Stimulated activated CD8-positive, alpha-beta memory T cell treated with anti-CD3 and anti-CD28 coated beads, Interleukin-12 subunit alpha, Interleukin-12 subunit beta, amount 100 ng/mL, for 1 hour (primary cell): ENCODE measurements around the gene LPIN1.

Source experiments
- DNase-seq: peaks from one replicate; pipeline ENCODE4 v3.0.0-alpha.2; 2020; ENCODE audit warnings: low read depth

Gene LPIN1

GRCh38 chr2:11764359-11764758, 17.9 kb downstream of the LPIN1 start:
- DNase-seq = no peak

DNA sequence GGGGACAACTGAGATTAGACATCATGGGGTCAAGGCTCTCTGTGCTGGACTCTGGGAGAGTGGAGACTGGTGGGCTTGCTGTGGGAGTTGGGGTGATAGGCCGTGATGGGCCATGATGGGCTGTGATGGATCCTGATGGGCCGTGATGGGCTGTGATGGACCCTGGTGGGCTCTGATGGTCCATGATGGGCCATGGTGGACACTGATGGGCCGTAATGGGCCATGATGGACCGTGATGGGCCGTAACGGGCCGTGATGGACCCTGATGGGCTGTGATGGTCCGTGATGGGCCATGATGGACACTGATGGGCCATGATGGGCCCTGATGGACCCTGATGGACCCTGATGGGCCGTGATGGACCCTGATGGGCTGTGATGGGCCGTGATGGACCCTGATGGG, 18.5 kb downstream of the LPIN1 start:
- no peak for DNase-seq

- no peak for DNase-seq
Observed at GRCh38 chr2:11765501-11765900, 19.1 kb downstream of the LPIN1 start.

DNA sequence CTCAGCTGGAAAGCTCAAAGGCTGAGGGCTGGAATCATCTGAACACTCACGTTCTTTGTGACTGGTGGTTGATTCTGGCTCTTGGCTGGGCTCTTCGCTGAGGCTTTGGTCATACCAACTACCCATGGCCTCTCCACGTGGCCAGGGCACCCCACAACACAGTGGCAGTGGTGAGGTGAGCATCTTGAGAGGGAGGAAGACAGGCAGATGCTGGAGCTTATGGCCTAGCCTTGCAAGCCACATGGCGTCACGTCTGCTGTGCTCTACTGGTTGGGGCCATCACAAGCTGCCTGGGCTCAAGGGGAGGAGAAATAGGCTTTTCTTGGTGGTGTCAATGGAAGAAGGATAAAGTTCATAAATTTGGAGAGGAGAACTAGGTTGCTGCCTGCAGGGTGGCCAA, 19.6 kb downstream of the LPIN1 start:
- no peak for DNase-seq

DNA sequence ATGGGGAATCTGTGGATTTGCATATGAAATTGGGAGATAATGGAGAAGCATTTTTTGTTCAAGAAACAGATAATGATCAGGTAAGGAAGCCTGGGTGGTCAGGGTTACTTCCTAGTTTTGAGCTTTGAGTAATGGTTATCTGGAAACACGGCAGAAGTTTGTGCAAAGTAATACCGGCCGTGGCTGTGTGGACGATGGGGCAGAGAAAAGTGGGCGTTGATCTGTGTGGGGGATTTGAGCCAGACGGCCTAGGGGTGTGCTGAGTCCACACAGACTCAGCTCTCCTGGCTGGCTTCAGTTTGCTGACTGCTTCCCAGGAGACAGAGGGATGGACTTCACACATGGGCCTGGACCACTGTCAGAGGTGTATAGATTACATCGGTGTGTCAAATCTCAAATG, 21.3 kb downstream of the LPIN1 start:
- no peak for DNase-seq

DNA sequence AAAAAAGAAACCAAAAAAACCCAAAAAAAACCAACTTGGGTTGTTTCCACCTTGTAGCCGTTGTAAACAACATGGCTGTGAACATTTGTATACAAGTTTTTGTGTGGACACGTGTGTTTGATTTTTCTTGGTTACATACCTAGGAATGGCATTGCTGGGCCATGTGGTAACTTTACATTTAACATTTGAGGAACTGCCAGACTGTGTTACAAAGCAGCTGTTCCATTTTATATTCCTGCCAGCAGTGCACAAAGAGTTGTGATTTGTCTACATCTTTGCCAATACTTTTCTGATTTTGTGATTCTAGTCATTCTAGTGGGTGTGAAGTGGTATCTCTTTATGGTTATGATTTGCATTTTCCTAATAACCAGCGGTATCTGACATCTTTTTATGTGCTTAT, 22.5 kb downstream of the LPIN1 start:
- DNase-seq = no peak

- no peak for DNase-seq
Observed at GRCh38 chr2:11769516-11769915, 23.1 kb downstream of the LPIN1 start.

- no peak for DNase-seq
Observed at GRCh38 chr2:11770531-11771188, 24.2 kb downstream of the LPIN1 start.

DNA sequence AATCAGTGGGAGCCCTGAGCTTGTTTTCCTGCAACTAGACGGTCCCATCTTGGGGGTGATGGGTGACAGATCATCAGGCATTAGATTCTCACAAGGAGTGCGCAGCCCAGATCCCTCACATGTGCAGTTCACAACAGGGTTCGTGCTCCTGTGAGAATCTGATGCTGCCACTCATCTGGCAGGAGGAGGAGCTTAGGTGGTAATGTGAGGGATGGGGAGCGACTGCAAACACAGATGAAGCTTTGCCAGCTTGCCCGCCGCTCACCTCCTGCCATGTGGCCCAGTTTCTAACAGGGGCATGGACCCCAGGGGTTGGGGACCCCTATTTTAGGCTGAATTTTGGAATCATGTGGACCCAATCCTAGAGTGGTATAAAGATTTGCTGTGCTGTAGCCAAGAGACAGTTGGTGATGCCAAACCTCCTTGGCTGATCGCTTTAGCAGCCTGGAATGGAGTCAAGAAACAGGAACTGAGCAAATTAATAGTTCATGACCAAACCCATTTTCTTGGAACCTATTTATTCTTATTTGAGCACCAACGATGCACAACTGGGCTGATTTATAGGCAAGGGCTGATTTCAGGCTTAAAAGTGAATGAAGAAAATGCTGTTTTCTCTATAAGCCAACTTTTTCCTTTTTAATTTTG, 25.7 kb downstream of the LPIN1 start:
- no peak for DNase-seq

DNA sequence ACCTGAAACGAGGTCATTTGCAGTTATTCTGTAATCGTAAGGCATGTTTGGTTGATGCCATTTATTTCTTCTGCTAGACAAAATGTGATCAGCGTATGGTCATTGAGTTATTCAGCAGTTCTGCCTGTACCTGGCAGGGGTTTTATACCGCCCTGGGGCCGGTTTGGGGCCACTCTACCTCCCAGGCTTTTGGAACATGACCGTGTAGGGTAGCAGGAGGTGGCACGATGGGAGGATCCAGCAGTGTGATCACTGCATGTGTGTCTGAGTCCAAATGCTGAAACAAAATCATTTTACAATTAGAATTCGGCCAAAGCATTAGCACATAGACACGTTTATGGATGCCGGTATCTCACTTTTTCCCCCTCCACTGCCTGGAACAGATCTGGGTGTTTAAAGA, 26.7 kb downstream of the LPIN1 start:
- DNase-seq = no peak

- no peak for DNase-seq
Observed at GRCh38 chr2:11773747-11774525, 27.5 kb downstream of the LPIN1 start.

- no peak for DNase-seq
Observed at GRCh38 chr2:11774600-11774999, 28.2 kb downstream of the LPIN1 start.

GRCh38 chr2:11775384-11775783, 29.0 kb downstream of the LPIN1 start:
- no peak for DNase-seq

DNA sequence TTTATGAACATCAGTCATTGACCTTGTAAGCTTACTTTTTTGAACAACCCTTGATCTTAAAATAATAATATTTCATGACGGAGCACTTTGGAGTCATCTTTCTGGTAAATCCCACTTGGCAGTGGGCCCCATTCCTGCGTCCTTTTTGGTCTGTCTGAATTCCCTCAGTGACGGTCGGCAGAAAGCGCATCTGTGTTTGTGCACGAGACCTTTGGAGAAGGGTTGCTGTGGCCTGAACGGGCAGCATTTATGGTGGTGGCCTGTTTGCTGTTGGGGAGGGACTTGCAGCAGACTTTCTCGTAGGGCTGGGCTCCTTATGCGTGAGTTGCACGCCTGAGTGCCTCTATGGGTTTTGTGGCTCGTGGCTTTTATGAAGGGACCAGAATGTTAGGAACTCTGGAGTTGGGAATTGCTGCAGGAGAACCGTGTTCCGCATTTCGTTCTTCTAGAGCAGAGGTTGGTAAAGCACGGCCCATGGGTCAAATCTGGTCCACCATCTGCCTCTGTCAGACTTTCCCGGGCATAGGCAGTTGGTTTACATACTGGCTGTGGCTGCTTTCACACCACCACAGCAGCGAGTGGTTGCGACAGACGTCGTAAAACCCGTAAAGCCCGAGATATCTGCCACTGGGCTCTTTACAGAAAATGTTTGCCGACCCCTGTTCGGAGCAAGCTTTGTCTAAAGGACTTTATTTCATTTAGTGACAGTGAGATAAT, 30.8 kb downstream of the LPIN1 start:
- DNase-seq = no peak

DNA sequence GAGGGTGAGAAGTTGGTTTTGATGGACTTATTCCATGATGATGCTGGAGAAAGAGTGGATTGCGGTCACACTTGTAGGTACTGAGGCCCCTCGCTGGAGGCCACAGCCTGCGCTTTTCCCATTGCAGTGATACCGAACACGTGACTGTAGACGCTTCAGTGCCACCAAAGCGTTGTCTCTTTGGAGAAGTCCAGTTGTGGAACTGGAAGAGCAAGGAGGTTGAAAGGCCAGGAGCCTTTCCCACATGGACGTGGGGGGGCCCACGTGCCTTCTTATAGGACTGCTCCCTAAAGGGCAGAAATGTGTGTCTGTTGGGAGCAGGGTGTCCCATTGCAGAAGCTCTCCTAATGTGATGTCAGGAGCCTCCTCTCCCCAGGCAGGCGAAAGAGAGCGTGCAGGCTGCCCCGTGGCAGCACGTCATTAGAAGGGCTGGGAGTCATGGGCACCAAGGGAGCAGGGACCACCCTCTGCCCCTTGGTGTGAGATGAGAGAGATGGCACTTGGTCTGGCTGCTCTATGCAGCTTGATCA, 31.5 kb downstream of the LPIN1 start:
- DNase-seq = no peak

- DNase-seq = no peak
Observed at GRCh38 chr2:11778416-11778815, 32.0 kb downstream of the LPIN1 start.

DNA sequence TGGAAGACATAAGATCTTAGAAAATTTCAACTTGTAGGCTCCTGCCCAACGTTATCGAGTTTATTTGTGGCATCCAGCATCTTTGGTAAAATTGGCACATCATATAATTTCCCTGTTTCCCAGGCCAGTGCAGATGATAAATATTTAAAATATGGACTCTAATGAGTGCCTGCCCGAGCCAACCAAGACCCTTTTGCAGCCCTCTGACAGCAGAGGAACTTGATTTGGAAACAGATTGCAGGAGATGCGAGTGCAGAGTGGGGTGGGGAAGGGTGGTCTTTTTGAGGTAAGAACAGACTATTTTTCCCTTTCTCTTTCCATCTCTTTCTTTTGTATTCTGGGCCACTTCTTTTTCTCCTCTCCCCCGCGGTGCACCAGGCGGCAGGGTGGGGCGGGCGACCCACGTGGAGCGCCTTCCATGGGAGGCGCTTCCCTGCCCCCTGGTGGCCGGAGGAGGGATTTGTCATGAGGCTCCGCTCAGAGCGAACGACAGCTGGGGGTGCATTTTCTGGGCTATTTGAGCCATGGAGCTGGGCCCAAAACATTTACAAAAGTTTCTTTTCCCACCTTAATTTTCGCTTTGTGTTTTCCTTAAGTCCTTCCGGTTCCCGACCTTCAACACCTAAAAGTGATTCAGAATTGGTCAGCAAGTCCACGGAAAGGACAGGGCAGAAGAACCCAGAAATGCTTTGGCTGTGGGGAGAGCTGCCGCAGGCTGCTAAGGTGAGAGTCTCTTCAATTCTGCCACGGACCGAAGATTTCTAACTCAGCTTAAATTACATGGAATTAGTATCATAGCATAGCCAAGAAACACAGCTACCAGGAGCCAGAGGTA, 32.7 kb downstream of the LPIN1 start:
- peak; percentile 85 for DNase-seq

DNA sequence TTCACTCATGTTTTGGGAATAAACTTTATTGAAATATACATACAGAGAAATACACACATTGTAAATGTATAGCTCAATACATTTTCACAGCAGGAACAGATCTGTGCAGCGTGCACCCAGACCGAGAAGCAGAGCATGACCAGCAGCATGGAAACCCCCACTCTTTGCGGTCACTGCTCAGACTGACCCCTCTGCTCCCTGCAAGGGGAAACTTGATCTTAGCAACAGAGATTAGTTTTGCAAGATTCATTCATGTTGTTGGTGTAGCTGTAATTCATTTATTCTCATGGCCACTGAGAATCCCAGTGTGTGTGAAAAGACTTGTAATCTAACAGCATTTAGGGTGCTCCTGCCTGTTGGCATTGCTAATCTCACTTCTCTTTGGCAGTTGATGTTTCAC, 35.2 kb downstream of the LPIN1 start:
- DNase-seq = no peak

DNA sequence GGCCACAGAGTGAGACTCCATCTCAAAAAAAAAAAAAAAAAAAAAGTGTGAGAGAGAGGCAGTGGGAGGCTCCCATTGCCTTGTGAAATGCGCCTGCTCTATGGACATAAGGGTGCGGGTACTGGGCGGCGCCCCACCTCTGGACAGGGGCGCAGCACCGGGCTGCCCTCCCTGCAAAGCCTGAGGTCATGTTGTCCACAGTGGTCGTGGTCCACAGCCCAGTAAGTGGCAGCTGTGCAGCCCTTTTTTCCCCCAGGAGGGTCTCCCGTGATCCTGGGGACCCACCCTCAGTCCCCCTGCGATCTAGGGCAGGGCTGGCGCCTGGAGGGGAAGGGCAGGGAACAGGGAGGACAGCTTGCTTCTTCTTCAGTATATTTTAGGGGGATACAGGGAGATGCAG, 37.8 kb downstream of the LPIN1 start:
- DNase-seq = no peak

GRCh38 chr2:11784747-11785610, 38.5 kb downstream of the LPIN1 start:
- peak; percentile 16 for DNase-seq

- DNase-seq = no peak
Observed at GRCh38 chr2:11785611-11785940, 39.1 kb downstream of the LPIN1 start.
